CD14-positive monocyte (primary cell): ENCODE data around the gene MAST2. TPM values are rescaled to one million over a fixed set of nuclear protein-coding genes. Genes with fewer than 3 reads are reported as not detected.

ENCODE experiments used
- DNase-seq, 3 donors: peaks; one replicate each; pipeline ENCODE4 v3.0.0-alpha.2; 2011 to 2022
- H2AFZ ChIP-seq: 2 replicates; pipeline ENCODE4 v1.6.0; 2012; ENCODE audit warnings: mild to moderate bottlenecking, low read depth, low read length, inconsistent platforms; ENCODE audit not compliant: insufficient read depth, poor library complexity, severe bottlenecking
- H3K27ac ChIP-seq, 2 donors: 1 replicate in 1 of 2; 2 replicates in 1 of 2; pipeline ENCODE4 v1.5.1; 2012 to 2013; ENCODE audit warnings: low read length in 2 of 2, control low read depth in 1 of 2, inconsistent platforms in 1 of 2, low read depth in 1 of 2, mild to moderate bottlenecking in 1 of 2
- H3K27me3 ChIP-seq, 2 donors: one replicate each; pipeline versions ENCODE4 v1.6.0 to v1.6.1; 2011 to 2013; ENCODE audit warnings: low read length in 2 of 2; ENCODE audit not compliant: control insufficient read depth in 2 of 2, insufficient read depth in 2 of 2
- H3K36me3 ChIP-seq, 2 donors: replicated peaks in 1 of 2; 1 replicate in 1 of 2; 2 replicates in 1 of 2; pipeline versions ENCODE4 v1.5.1 to v1.6.1; 2012 to 2013; ENCODE audit warnings: low read length in 2 of 2, control low read depth in 1 of 2, inconsistent platforms in 1 of 2, mild to moderate bottlenecking in 1 of 2; ENCODE audit not compliant: insufficient read depth in 2 of 2, control insufficient read depth in 1 of 2
- H3K4me1 ChIP-seq, 2 donors: 1 replicate in 1 of 2; 2 replicates in 1 of 2; pipeline versions ENCODE4 v1.5.1 to v1.6.1; 2012 to 2013; ENCODE audit warnings: low read length in 2 of 2, control low read depth in 1 of 2, inconsistent platforms in 1 of 2, mild to moderate bottlenecking in 1 of 2, moderate library complexity in 1 of 2; ENCODE audit not compliant: insufficient read depth in 2 of 2, control insufficient read depth in 1 of 2
- H3K4me2 ChIP-seq: replicated peaks from 2 replicates; pipeline ENCODE3; 2012; ENCODE audit warnings: low read length, moderate library complexity, mild to moderate bottlenecking; ENCODE audit not compliant: poor library complexity, severe bottlenecking; ENCODE audit errors: extremely low read depth
- H3K4me3 ChIP-seq, 3 experiments: fragments of 200-600 bp in 1 of 3; sonication (generic) in 1 of 3; replicated peaks in 1 of 3; 1 replicate in 2 of 3; 2 replicates in 1 of 3; pipeline ENCODE4 v1.5.1; 2011 to 2013; ENCODE audit warnings: low read length in 3 of 3, mild to moderate bottlenecking in 3 of 3, control low read depth in 2 of 3, low read depth in 2 of 3, inconsistent platforms in 1 of 3, moderate library complexity in 1 of 3
- H3K79me2 ChIP-seq: 2 replicates; pipeline ENCODE4 v1.6.0; 2012; ENCODE audit warnings: mild to moderate bottlenecking, control low read depth, inconsistent platforms, low read length, moderate library complexity; ENCODE audit not compliant: insufficient read depth
- H3K9ac ChIP-seq: 2 replicates; pipeline ENCODE4 v1.6.0; 2017; ENCODE audit warnings: low read length, mild to moderate bottlenecking; ENCODE audit not compliant: insufficient read depth, poor library complexity, severe bottlenecking
- H3K9me3 ChIP-seq, 2 donors: replicated peaks in 1 of 2; 1 replicate in 1 of 2; 2 replicates in 1 of 2; pipeline versions ENCODE4 v1.5.1 to v1.6.1; 2012 to 2013; ENCODE audit warnings: low read length in 2 of 2, control low read depth in 1 of 2; ENCODE audit not compliant: control insufficient read depth in 1 of 2, insufficient read depth in 1 of 2
- H4K20me1 ChIP-seq: 2 replicates; pipeline ENCODE4 v1.6.0; 2012; ENCODE audit warnings: mild to moderate bottlenecking, low read length, control low read depth, moderate library complexity; ENCODE audit not compliant: insufficient read depth
- H3K27ac Mint-ChIP-seq, 7 donors: one replicate each; pipeline ENCODE4 v1.8.0; 2020; ENCODE audit warnings: mild to moderate bottlenecking in 7 of 7, mixed read lengths in 7 of 7, moderate library complexity in 6 of 7, inconsistent platforms in 2 of 7
- H3K27me3 Mint-ChIP-seq, 3 donors: one replicate each; pipeline ENCODE4 v1.8.0; 2021 to 2022; ENCODE audit warnings: low read depth in 3 of 3, mild to moderate bottlenecking in 3 of 3, mixed read lengths in 3 of 3, moderate library complexity in 3 of 3, inconsistent platforms in 1 of 3
- H3K36me3 Mint-ChIP-seq, 2 donors: one replicate each; pipeline ENCODE4 v1.8.0; 2020; ENCODE audit warnings: mixed read lengths in 2 of 2, inconsistent platforms in 1 of 2, mild to moderate bottlenecking in 1 of 2
- H3K4me1 Mint-ChIP-seq: one replicate; pipeline ENCODE4 v1.8.0; 2020; ENCODE audit warnings: mild to moderate bottlenecking, mixed read lengths
- H3K4me3 Mint-ChIP-seq, 2 donors: one replicate each; pipeline ENCODE4 v1.8.0; 2020; ENCODE audit warnings: mild to moderate bottlenecking in 2 of 2, mixed read lengths in 2 of 2, moderate library complexity in 1 of 2
- H3K9me3 Mint-ChIP-seq, 7 donors: one replicate each; pipeline ENCODE4 v1.8.0; 2020 to 2022; ENCODE audit warnings: mixed read lengths in 7 of 7, mild to moderate bottlenecking in 6 of 7, moderate library complexity in 6 of 7, inconsistent platforms in 2 of 7
- WGBS: methylation state at CpG from one replicate; pipeline ENCODE4 v1.1.5; 2013; ENCODE audit warnings: missing lambda C conversion rate; ENCODE audit not compliant: insufficient coverage; 5-methylcytosine and 5-hydroxymethylcytosine counted together
- intact Hi-C, 2 donors: fragments of 100-400 bp; cut with micrococcal nuclease; formaldehyde crosslinking; loops; one replicate each; pipeline versions ENCODE4 v1.15.0 to v1.15.1; 2023
- polyA plus RNA-seq, 3 donors: library from polyadenylated mRNA; depleted of rRNA in 1 of 3; unstranded in 2 of 3; stranded (reverse) in 1 of 3; fragments of 300-500 nt in 2 of 3; fragments of >200 nt in 1 of 3; fragmentation: Illumina TruSeq in 2 of 3; gene quantifications; 1 replicate in 2 of 3; 2 replicates in 1 of 3; pipeline ENCODE4 v1.2.3, GENCODE V29; 2012 to 2021
- TF ChIP-seq, protein P1 (sequence below): fragments of 200-600 bp; IDR thresholded peaks from one replicate; pipeline ENCODE4 v1.8.0; 2022; ENCODE audit warnings: antibody characterized with exemption, mild to moderate bottlenecking

Gene MAST2
- polyA plus RNA-seq, 3 donors, result 1.0 to 7.2 (median 2.5) TPM

DNA sequence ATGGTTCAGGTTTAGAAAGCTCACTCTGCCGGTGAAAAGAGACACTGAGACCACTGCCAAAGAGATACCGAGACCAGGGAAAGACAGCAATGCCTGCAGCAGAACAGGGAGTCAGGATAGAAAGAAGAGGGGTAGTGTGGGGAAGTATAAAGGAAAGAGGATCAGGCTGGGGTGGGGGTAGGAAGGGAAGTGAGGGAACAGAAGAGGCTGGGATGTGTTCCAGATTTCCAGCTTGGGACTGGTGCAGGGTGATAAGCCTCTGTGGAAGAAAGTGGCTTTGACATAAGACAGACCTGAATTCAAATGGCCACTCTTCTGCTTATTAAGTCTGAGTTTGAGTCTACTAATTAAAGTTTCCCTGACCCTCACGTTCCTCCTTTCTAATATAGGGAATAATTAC, 223.1 kb downstream of the MAST2 start:
- Mint-ChIP-seq H3K9me3 (peaks cover 0 to 2% (median 0%) of the 10 kb centered on the region in 7 donors), H3K27ac (no peak overlapping the region), H3K4me3 (no peak overlapping the region), H3K27me3 (no peaks in the 10 kb centered on the region), H3K4me1 (no peaks in the 10 kb centered on the region), H3K36me3 (peaks cover 59 to 65% of the 10 kb centered on the region in 2 donors)
- Histone ChIP-seq H3K4me1 (no peaks in the 10 kb centered on the region), H3K9ac (no peak overlapping the region), H3K4me2 (no peak overlapping the region), H3K79me2 (no peaks in the 10 kb centered on the region), H3K27ac (no peak overlapping the region), H2AFZ (no peak overlapping the region), H3K9me3 (no peaks in the 10 kb centered on the region), H3K27me3 (no peaks in the 10 kb centered on the region), H4K20me1 (no peaks in the 10 kb centered on the region), H3K4me3 (no peak overlapping the region), H3K36me3 (peaks cover 46 to 70% of the 10 kb centered on the region in 2 donors)
- intact Hi-C loops, result no loop called here
- 100% methylated on average over 2 of the region's 3 CpGs for WGBS
- no peak for DNase-seq
- TF ChIP-seq, protein P1, sequence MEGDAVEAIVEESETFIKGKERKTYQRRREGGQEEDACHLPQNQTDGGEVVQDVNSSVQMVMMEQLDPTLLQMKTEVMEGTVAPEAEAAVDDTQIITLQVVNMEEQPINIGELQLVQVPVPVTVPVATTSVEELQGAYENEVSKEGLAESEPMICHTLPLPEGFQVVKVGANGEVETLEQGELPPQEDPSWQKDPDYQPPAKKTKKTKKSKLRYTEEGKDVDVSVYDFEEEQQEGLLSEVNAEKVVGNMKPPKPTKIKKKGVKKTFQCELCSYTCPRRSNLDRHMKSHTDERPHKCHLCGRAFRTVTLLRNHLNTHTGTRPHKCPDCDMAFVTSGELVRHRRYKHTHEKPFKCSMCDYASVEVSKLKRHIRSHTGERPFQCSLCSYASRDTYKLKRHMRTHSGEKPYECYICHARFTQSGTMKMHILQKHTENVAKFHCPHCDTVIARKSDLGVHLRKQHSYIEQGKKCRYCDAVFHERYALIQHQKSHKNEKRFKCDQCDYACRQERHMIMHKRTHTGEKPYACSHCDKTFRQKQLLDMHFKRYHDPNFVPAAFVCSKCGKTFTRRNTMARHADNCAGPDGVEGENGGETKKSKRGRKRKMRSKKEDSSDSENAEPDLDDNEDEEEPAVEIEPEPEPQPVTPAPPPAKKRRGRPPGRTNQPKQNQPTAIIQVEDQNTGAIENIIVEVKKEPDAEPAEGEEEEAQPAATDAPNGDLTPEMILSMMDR, result no peak

DNA sequence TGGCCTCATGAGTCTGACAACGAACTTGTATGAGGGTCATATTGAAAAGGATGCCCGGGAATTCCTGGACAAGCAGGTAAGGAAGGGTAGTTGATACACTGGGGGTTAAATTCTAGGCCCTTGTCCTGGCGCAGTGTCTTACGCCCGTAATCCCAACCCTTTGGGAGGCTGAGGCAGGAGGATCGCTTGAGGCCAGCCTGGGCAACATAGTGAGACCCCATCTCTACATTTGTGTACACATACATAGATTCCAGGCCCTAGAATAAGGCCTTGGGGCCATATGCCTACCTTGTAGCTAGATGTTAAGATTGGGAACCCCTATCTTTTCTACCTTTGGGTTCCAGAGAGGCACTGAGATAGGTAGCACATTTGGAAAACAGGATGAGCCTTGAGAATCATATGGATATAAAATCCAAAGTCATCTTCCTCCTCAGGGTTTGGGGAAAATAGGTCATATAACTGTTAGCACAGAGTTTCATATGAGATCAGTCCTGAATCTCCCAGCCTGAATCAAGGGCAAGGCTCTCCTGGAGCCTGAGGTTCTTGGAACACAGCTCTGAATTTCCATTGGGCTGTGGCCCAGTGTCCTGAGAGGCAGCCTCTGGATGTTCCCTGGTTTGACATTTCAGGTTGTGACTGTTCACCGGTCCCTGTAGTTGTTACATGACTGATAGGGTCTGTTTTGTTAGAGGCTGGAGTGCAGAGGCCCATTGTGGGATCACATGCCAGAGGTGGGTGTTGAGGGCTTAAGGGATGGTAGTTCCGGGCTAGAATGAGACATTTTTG, 224.6 kb downstream of the MAST2 start:
- Histone ChIP-seq H3K9ac (no peak overlapping the region), H3K4me1 (no peaks in the 10 kb centered on the region), H3K36me3 (peaks cover 47 to 68% of the 10 kb centered on the region in 2 donors), H3K27ac (no peak overlapping the region), H3K9me3 (no peaks in the 10 kb centered on the region), H3K79me2 (no peaks in the 10 kb centered on the region), H3K27me3 (no peaks in the 10 kb centered on the region), H2AFZ (no peak overlapping the region), H3K4me3 (no peak overlapping the region), H4K20me1 (no peaks in the 10 kb centered on the region), H3K4me2 (no peak overlapping the region)
- Mint-ChIP-seq H3K4me1 (no peaks in the 10 kb centered on the region), H3K36me3 (peaks cover 58 to 67% of the 10 kb centered on the region in 2 donors), H3K9me3 (peaks cover 0 to 2% (median 0%) of the 10 kb centered on the region in 7 donors), H3K27ac (no peak overlapping the region), H3K27me3 (no peaks in the 10 kb centered on the region), H3K4me3 (no peak overlapping the region)
- no peak for DNase-seq
- intact Hi-C loops, result no loop called here
- WGBS, result 100% methylated on average over 2 of the region's 8 CpGs
- TF ChIP-seq, protein P1, result no peak
